Heart left ventricle (tissue), 13 donors: ENCODE measurements around the gene USP9X.

Experiments used
- POLR2A ChIP-seq, 2 donors: fragments of 450-650 bp; IDR thresholded peaks; one replicate each; pipeline ENCODE4 v1.6.1; 2017; ENCODE audit warnings: antibody characterized with exemption in 2 of 2, mild to moderate bottlenecking in 2 of 2, moderate library complexity in 2 of 2
- TF ChIP-seq, protein P1 (sequence below), 12 donors: fragments of 200-600 bp; sonication (generic) in 4 of 12; IDR thresholded peaks; one replicate each; pipeline versions ENCODE4 v1.5.0 to v1.8.0; 2018 to 2022; ENCODE audit warnings: antibody characterized with exemption in 12 of 12, mild to moderate bottlenecking in 5 of 12
- donor health status: ischemic (EF 13 %, LVEDD 7.1; RV severe dilation, severe dysfunction).
- donor health status: DM: no; HTN: yes; CAD: no.
- donor health status: DM: no; HTN: no; CAD: no.
- donor health status: ischemic (EF 25% LVEDD 6.9; RV normal size, moderate dysfunction).
- donor health status: ischemic (EF 25% LVEDD 5.7; RV mildly dilated, moderate dysfunction).
- donor health status: ischemic (EF 35%, LVEDD 5.7; RV mildly dilated, moderate dysfunction).
- donor health status: nonischemic (EF 11% LVEDD 7.7; RV severe dilation, severe dysfunction).
- donor health status: DM: yes; HTN: yes; CAD: no.
- donor health status: PGD.
- donor health status: ischemic (EF 29% LVEDD 5.4; RV normal size, mild dysfunction).
- donor health status: nonischemic (EF 23%, LVEDD 6.1; RV moderate dilation, normal function).

DNA sequence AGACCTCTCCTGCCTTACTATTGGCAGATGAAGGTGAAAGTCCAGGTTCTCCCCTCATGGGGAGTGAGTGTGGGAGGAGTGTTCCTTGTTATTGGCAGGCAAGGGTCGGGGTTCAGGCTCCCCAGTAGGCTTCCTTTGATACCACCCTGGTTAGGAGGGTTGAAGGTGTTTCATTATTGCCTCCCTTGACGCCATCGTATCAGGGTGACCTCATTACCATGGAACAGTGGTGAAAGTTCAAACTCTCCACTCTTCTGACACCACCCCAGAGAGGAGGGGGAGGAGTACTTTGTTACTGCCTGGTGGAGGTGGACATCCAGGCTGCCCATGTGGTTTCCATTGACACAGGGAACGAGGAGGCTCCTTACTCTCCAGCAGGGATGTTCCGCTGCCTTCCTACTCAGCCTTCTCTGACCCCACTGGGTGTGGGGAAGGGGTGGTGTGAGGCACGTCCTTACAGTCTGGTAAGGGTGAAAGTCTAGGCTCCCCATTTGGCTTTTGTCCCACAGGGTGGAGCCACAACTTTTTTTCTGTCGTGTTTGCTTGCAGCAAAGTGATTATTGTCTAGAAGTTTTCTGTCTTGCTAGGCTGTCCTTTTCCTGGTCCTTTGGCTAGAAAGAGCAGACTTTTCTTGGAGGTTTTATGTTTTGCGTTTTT lies 37.2 kb upstream of the USP9X start:
- no peak for TF ChIP-seq POLR2A (IDR thresholded peaks at IDR 0.05)
- TF ChIP-seq, protein P1, sequence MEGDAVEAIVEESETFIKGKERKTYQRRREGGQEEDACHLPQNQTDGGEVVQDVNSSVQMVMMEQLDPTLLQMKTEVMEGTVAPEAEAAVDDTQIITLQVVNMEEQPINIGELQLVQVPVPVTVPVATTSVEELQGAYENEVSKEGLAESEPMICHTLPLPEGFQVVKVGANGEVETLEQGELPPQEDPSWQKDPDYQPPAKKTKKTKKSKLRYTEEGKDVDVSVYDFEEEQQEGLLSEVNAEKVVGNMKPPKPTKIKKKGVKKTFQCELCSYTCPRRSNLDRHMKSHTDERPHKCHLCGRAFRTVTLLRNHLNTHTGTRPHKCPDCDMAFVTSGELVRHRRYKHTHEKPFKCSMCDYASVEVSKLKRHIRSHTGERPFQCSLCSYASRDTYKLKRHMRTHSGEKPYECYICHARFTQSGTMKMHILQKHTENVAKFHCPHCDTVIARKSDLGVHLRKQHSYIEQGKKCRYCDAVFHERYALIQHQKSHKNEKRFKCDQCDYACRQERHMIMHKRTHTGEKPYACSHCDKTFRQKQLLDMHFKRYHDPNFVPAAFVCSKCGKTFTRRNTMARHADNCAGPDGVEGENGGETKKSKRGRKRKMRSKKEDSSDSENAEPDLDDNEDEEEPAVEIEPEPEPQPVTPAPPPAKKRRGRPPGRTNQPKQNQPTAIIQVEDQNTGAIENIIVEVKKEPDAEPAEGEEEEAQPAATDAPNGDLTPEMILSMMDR (IDR thresholded peaks at IDR 0.05), result no peak
